ENCODE measurements around the gene DDX41. TPM values are rescaled to one million over a fixed set of nuclear protein-coding genes. Genes with fewer than 3 reads are reported as not detected.
A peak's percentile ranks its signal among the peaks of the same experiment; 100 is the strongest.

DDX41 gene
- total and polyA plus RNA-seq, 5 experiments from 2014 or later: 29.0 to 86.4 (median 54.4) TPM

DNA sequence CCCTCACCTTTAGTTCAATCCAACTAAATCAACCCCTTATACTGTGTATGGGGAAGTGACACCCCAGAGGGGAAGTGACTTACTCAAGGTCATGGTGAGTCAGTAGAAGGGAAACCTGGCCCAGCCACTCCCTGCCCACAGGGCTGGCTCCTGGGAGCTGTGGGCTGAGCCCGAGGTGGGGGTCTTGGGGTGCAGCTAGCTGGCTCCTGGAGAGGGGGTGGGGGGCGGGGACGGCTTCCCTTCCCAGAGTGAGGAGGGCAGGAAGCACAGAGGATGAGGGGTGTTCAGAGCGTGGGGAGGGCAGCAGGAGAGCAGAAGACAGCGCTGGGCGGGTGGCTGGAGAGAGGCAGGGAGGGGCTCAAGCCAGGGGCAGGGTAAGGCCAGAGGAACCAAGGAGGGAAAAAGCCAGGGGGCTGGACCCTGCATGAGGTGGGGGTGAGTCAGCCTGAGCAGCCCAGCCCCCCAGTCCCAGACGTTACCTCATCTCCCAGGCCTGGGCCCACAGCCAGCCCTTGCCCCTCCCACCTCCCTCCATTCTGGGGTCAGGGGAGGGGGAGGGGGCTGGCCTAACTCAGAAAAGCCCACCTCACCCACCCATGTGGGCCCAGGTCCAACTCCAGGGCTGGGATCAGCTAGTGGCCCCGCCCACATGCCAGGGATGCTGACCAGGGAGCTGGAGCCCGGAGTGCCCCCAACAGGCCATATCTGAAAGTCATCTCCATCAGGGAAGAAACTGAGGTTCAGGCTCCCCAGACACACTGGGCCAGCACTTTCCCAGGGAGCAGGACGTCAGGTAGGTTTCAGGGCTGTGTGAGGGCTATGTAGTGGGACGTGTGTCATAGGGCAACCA lies 22.2 kb downstream of the DDX41 start:
- no peak for DNase-seq
- H3K4me3 Mint-ChIP-seq: peak overlapping the region in 1 of 10 donors; percentile 52
- peaks cover 13 to 39% (median 35%) of the 10 kb centered on the region in 4 donors for H3K4me1 Mint-ChIP-seq
- H3K27me3 Mint-ChIP-seq: peaks cover 0 to 2% (median 0%) of the 10 kb centered on the region in 5 donors
- H3K27ac Mint-ChIP-seq: peak overlapping the region in 3 of 10 donors; percentile 6 to 74 (median 38)
- no peak for ATAC-seq
- H3K9me3 Mint-ChIP-seq: no peaks in the 10 kb centered on the region
- H3K36me3 Mint-ChIP-seq: peaks cover 0 to 25% (median 0%) of the 10 kb centered on the region in 3 donors
- POLR2A ChIA-PET: interaction anchor here (0.6 to 6.0 kb wide), 5 partner anchors 23 to 1059 kb away, joined by 3 to 43 read pairs (median 7); partner anchors contain the start of gene DBN1

DNA sequence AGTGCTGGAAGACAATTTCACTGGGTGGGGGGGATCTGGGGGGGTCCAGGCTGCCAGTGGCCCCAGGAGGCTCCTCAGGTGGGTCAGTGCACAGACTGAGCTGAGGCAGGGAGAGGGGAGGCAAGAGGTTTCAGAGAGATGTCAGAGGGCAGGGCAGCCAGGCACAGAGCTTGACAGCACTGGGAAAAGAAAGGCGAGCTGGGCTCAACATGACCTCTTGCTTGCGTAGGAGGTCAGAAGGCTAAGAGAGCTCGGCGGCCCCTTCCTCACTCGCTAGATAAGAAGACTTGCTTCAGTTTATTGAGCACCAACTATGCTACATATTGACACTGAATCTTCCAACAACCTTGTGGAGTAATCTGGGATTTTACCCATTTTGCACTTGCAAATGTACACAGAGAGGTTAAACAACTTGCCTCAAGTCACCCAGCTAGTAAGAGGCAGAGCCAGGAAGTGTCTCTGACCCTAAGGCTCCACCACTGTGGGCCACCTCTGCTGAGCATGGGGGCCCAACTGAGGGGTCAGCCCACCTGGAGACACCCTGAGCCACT lies 22.9 kb downstream of the DDX41 start:
- POLR2A ChIA-PET: interaction anchor here (0.8 to 6.0 kb wide), 2 partner anchors 22 to 38 kb away, joined by 4 to 36 read pairs; partner anchors contain the start of gene DBN1
- no peak for ATAC-seq
- Mint-ChIP-seq H3K4me3 (no peak overlapping the region), H3K4me1 (peaks cover 13 to 38% (median 34%) of the 10 kb centered on the region in 4 donors), H3K27ac (peak overlapping the region in 5 of 10 donors; percentile 6 to 74 (median 47)), H3K27me3 (peaks cover 0 to 2% (median 0%) of the 10 kb centered on the region in 5 donors), H3K9me3 (no peaks in the 10 kb centered on the region), H3K36me3 (peaks cover 0 to 26% (median 0%) of the 10 kb centered on the region in 3 donors)
- no peak for DNase-seq

DNA sequence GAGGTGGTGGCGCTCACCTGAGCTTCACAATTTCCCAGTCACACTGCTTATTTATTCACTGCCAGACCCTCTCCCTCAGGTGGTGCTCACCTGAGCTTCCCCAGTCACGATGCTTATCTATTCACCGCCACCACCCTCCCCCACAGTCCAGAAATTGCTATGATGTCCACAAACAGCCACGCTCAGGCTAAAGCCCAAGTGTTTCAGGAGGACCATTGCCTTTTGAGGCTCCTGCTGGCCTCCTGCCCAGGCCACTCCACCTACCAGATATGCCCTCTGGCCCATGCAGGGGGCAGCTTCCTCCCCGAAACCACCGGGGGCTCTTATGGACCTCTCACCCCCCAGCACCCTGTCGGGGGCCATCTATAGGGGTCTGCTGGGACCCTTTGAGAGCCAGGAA lies 23.9 kb downstream of the DDX41 start:
- POLR2A ChIA-PET: interaction anchor here (0.7 to 1.4 kb wide), 4 partner anchors 13 to 38 kb away, joined by 3 to 4 read pairs (median 3); no protein-coding TSS in a partner anchor
- peaks cover 7 to 30% (median 24%) of the 10 kb centered on the region in 4 donors for H3K4me1 Mint-ChIP-seq
- H3K9me3 Mint-ChIP-seq: no peaks in the 10 kb centered on the region
- H3K4me3 Mint-ChIP-seq: no peak overlapping the region
- ATAC-seq: no peak
- DNase-seq: no peak
- no peaks in the 10 kb centered on the region for H3K27me3 Mint-ChIP-seq
- H3K27ac Mint-ChIP-seq: peak overlapping the region in 2 of 10 donors; percentile 37 to 50
- H3K36me3 Mint-ChIP-seq: peaks cover 0 to 27% (median 0%) of the 10 kb centered on the region in 3 donors

GRCh38 chr5:177491983-177492746 lies 24.6 kb downstream of the DDX41 start:
- Mint-ChIP-seq H3K36me3 (peaks cover 0 to 31% (median 3%) of the 10 kb centered on the region in 3 donors), H3K27ac (peak overlapping the region in 1 of 10 donors; percentile 50), H3K4me3 (no peak overlapping the region), H3K4me1 (peaks cover 7 to 26% (median 22%) of the 10 kb centered on the region in 4 donors), H3K9me3 (no peaks in the 10 kb centered on the region), H3K27me3 (no peaks in the 10 kb centered on the region)
- DNase-seq (no peak), ATAC-seq (no peak)
- POLR2A ChIA-PET: interaction anchor here (0.7 to 1.4 kb wide), 4 partner anchors 13 to 37 kb away, joined by 3 to 4 read pairs (median 3); no protein-coding TSS in a partner anchor

DNA sequence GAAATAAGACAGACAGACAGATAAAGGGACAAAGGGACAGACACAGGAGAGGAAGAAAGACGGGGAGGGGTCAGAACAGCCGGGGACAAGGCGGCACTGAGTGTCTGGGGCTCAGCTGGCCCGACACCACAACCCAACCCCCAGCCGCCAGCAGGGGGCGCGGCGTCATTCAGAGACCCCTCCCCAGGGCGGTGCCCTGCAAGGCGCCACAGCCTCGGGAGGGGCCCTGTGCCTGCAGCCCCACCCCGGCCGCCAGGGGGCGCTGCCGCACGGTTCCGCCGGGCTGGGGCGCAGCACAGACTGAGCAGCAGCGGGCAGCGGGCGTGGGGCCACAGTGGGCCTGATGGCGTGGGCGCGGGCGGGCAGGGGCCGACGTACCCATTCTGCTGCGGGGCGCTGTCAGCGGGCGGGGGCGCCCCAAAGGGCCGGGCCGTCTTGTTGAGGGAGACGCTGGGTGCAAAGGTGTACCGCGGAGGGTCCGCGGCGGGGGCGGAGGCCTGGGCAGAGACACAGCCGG lies 25.3 kb downstream of the DDX41 start:
- Mint-ChIP-seq H3K4me3 (no peak overlapping the region), H3K9me3 (no peaks in the 10 kb centered on the region), H3K36me3 (peaks cover 0 to 33% (median 4%) of the 10 kb centered on the region in 3 donors), H3K4me1 (peaks cover 7 to 26% (median 21%) of the 10 kb centered on the region in 4 donors), H3K27me3 (no peaks in the 10 kb centered on the region), H3K27ac (no peak overlapping the region)
- ATAC-seq (peak in 1 of 2 donors; percentile 66), DNase-seq (peak in 1 of 10 donors; percentile 31)
- POLR2A ChIA-PET: no interaction called here

GRCh38 chr5:177490992-177491391 lies 25.8 kb downstream of the DDX41 start:
- Mint-ChIP-seq H3K27me3 (no peaks in the 10 kb centered on the region), H3K4me1 (peaks cover 4 to 22% (median 16%) of the 10 kb centered on the region in 4 donors), H3K9me3 (no peaks in the 10 kb centered on the region), H3K36me3 (peaks cover 0 to 33% (median 4%) of the 10 kb centered on the region in 3 donors), H3K4me3 (no peak overlapping the region), H3K27ac (peak overlapping the region in 1 of 10 donors; percentile 87)
- ATAC-seq: no peak
- POLR2A ChIA-PET: no interaction called here
- no peak for DNase-seq

- Mint-ChIP-seq H3K27ac (peak overlapping the region in 1 of 10 donors; percentile 87), H3K4me3 (no peak overlapping the region), H3K9me3 (no peaks in the 10 kb centered on the region), H3K4me1 (peaks cover 4 to 18% (median 11%) of the 10 kb centered on the region in 4 donors), H3K27me3 (no peaks in the 10 kb centered on the region), H3K36me3 (peaks cover 0 to 37% (median 4%) of the 10 kb centered on the region in 3 donors)
- no peak for ATAC-seq
- POLR2A ChIA-PET: interaction anchor here (0.8 kb wide), 1 partner anchor 16 kb away, joined by 6 read pairs; no protein-coding TSS in a partner anchor
- no peak for DNase-seq
These were observed 26.3 kb downstream of the DDX41 start for GRCh38 chr5:177490311-177490991.

- H3K9me3 Mint-ChIP-seq: no peaks in the 10 kb centered on the region
- H3K36me3 Mint-ChIP-seq: peaks cover 0 to 40% (median 4%) of the 10 kb centered on the region in 3 donors
- H3K27ac Mint-ChIP-seq: no peak overlapping the region
- ATAC-seq (no peak), DNase-seq (no peak)
- POLR2A ChIA-PET: interaction anchor here (0.7 to 2.0 kb wide), 4 partner anchors 8 to 132 kb away, joined by 3 to 7 read pairs (median 5); partner anchors contain the start of gene PDLIM7
- peaks cover 6 to 10% (median 9%) of the 10 kb centered on the region in 4 donors for H3K4me1 Mint-ChIP-seq
- no peak overlapping the region for H3K4me3 Mint-ChIP-seq
- no peaks in the 10 kb centered on the region for H3K27me3 Mint-ChIP-seq
These were observed 27.5 kb downstream of the DDX41 start for GRCh38 chr5:177489119-177489716.

GRCh38 chr5:177487975-177488374 lies 28.8 kb downstream of the DDX41 start:
- POLR2A ChIA-PET: interaction anchor here (0.7 to 2.0 kb wide), 2 partner anchors 9 to 13 kb away, joined by 3 to 7 read pairs; no protein-coding TSS in a partner anchor

DNA sequence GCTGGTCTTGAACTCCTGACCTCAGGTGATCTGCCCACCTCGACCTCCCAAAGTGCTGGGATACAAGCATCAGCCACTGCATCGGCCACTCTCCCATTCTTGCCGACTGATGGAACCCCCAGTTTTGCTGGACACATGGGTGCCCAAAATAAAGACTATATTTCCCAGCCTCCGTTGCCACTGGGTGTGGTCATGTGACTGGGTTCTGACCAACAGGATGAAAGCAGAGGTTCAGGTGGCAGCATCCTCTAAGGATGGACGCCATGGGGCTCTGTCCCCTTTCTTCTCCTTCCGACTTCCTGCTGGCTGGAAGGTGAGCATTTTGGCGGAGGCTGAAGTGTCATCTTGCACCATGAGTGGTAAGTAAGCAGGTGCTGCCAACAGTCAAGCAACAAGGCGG lies 29.6 kb downstream of the DDX41 start:
- H3K9me3 Mint-ChIP-seq: no peaks in the 10 kb centered on the region
- POLR2A ChIA-PET: no interaction called here
- peaks cover 0 to 6% (median 2%) of the 10 kb centered on the region in 4 donors for H3K4me1 Mint-ChIP-seq

More at GRCh38 chr5:177487975-177488374, 28.8 kb downstream of the DDX41 start:
- H3K4me1 Mint-ChIP-seq: peaks cover 0 to 6% (median 3%) of the 10 kb centered on the region in 4 donors
- H3K36me3 Mint-ChIP-seq: peaks cover 0 to 38% (median 6%) of the 10 kb centered on the region in 3 donors
- ATAC-seq (no peak), DNase-seq (no peak)
- peak overlapping the region in 1 of 10 donors; percentile 21 for H3K27ac Mint-ChIP-seq
- no peaks in the 10 kb centered on the region for H3K27me3 Mint-ChIP-seq
- no peaks in the 10 kb centered on the region for H3K9me3 Mint-ChIP-seq
- no peak overlapping the region for H3K4me3 Mint-ChIP-seq

GRCh38 chr5:177486256-177486655 lies 30.5 kb downstream of the DDX41 start:
- peak overlapping the region in 1 of 10 donors; percentile 11 for H3K27ac Mint-ChIP-seq

More for the DNA sequence above, 29.6 kb downstream of the DDX41 start:
- Mint-ChIP-seq H3K36me3 (peaks cover 0 to 32% (median 6%) of the 10 kb centered on the region in 3 donors), H3K27me3 (no peaks in the 10 kb centered on the region), H3K27ac (no peak overlapping the region), H3K4me3 (no peak overlapping the region)
- ATAC-seq: no peak
- DNase-seq: no peak

More at GRCh38 chr5:177486256-177486655, 30.5 kb downstream of the DDX41 start:
- ATAC-seq: no peak
- H3K27me3 Mint-ChIP-seq: no peaks in the 10 kb centered on the region
- no peak for DNase-seq
- peaks cover 0 to 6% (median 2%) of the 10 kb centered on the region in 4 donors for H3K4me1 Mint-ChIP-seq
- H3K36me3 Mint-ChIP-seq: peaks cover 0 to 29% (median 6%) of the 10 kb centered on the region in 3 donors
- H3K9me3 Mint-ChIP-seq: no peaks in the 10 kb centered on the region
- H3K4me3 Mint-ChIP-seq: no peak overlapping the region
- POLR2A ChIA-PET: interaction anchor here (0.5 to 0.7 kb wide), 2 partner anchors 11 to 40 kb away, joined by 3 to 13 read pairs; no protein-coding TSS in a partner anchor

All from naive thymus-derived CD8-positive, alpha-beta T cell (primary cell).